Right lobe of liver (tissue), 6 donors: ENCODE results near the gene PAQR4. TPM values are rescaled to one million over a fixed set of nuclear protein-coding genes. Genes with fewer than 3 reads are reported as not detected.

ENCODE experiments used
- ATAC-seq, 4 donors: fragments of 200-7000 bp; cut with Tn5 transposase; one replicate each; pipeline ENCODE4 v1.9.1; 2020; ENCODE audit warnings: mild to moderate bottlenecking in 4 of 4, moderate library complexity in 4 of 4
- DNase-seq, 3 donors: peaks; one replicate each; pipeline ENCODE4 v3.0.0-alpha.2; 2020
- H3K27ac ChIP-seq, 3 donors: fragments of 200-600 bp; one replicate each; pipeline ENCODE4 v1.8.0; 2022
- H3K27me3 ChIP-seq, 2 donors: fragments of 200-600 bp; one replicate each; pipeline ENCODE4 v1.8.0; 2022
- H3K36me3 ChIP-seq, 4 donors: fragments of 200-600 bp; sonication (generic) in 1 of 4; one replicate each; pipeline versions ENCODE4 v1.5.1 to v1.8.0; 2017 to 2022; ENCODE audit warnings: control low read depth in 1 of 4
- H3K4me1 ChIP-seq, 4 donors: fragments of 200-600 bp; sonication (generic) in 1 of 4; one replicate each; pipeline versions ENCODE4 v1.5.1 to v1.8.0; 2017 to 2022; ENCODE audit warnings: control low read depth in 1 of 4
- H3K4me3 ChIP-seq, 3 donors: fragments of 200-600 bp; one replicate each; pipeline ENCODE4 v1.8.0; 2022
- H3K9me3 ChIP-seq, 4 donors: fragments of 200-600 bp; sonication (generic) in 1 of 4; one replicate each; pipeline versions ENCODE4 v1.5.1 to v1.8.0; 2017 to 2022; ENCODE audit warnings: control low read depth in 1 of 4
- CTCF ChIP-seq, 4 donors: fragments of 200-600 bp in 3 of 4; fragments of 450-650 bp in 1 of 4; IDR thresholded peaks; one replicate each; pipeline versions ENCODE4 v1.5.1 to v1.8.0; 2016 to 2022; ENCODE audit warnings: antibody characterized with exemption in 4 of 4, mild to moderate bottlenecking in 2 of 4
- POLR2A ChIP-seq: fragments of 450-650 bp; IDR thresholded peaks from one replicate; pipeline ENCODE4 v1.6.1; 2017; ENCODE audit warnings: antibody characterized with exemption, mild to moderate bottlenecking
- WGBS: methylation state at CpG from one replicate; pipeline ENCODE4 v1.1.6; 2018; ENCODE audit warnings: low coverage, low lambda C conversion rate; ENCODE audit not compliant: insufficient coverage; ENCODE audit errors: missing lambda C conversion rate; 5-methylcytosine and 5-hydroxymethylcytosine counted together
- intact Hi-C, 2 donors: fragments of 100-400 bp; cut with DNase I; formaldehyde crosslinking; loops; one replicate each; pipeline versions ENCODE4 v1.11.2 to v1.14.1; 2022
- total RNA-seq, 6 experiments: library from RNA; depleted of rRNA in 2 of 6; stranded (reverse); fragments of >200 nt in 2 of 6; fragmentation: NEBNext Ultra II Directional in 3 of 6; extraction: Animal tissue kit (Norgen Biotek cat#: 25700) in 3 of 6; gene quantifications; one replicate each; pipeline versions ENCODE4 v1.1.0 to v1.2.4, GENCODE V29; 2016 to 2023
- donor health status: DM: no; HTN: yes; CAD: no.
- donor health status: DM: no; HTN: no; CAD: no.
- donor health status: DM: no; HTN: no; CAD: no.
- donor health status: DM: no; HTN: yes; CAD: no.
- donor health status: DM: no; HTN: yes; CAD: no.

PAQR4 gene
- total RNA-seq, 6 experiments from 2014 or later = 0.93 to 6.1 (median 3.3) TPM

GRCh38 chr16:2988590-2989099 is 19.5 kb downstream of the PAQR4 start:
- H3K4me1 ChIP-seq = peaks cover 0 to 18% (median 3%) of the 10 kb centered on the region in 4 donors
- H3K4me3 ChIP-seq = no peak overlapping the region
- DNase-seq (no peak), ATAC-seq (no peak)
- no peaks in the 10 kb centered on the region for H3K27me3 ChIP-seq
- WGBS = 38% methylated on average over 1 of the region's 8 CpGs
- intact Hi-C loops = no loop called here
- no peak overlapping the region for H3K27ac ChIP-seq
- H3K9me3 ChIP-seq = no peaks in the 10 kb centered on the region
- H3K36me3 ChIP-seq = no peaks in the 10 kb centered on the region
- TF ChIP-seq POLR2A (no peak), CTCF (IDR thresholded peaks at IDR 0.05) (no peak)

GRCh38 chr16:2990891-2991290 is 21.7 kb downstream of the PAQR4 start:
- ATAC-seq = no peak
- WGBS = no CpG with 5 or more reads among the region's 10 CpGs

GRCh38 chr16:2991566-2992261 is 22.6 kb downstream of the PAQR4 start:
- no peak overlapping the region for H3K27ac ChIP-seq
- H3K9me3 ChIP-seq = no peaks in the 10 kb centered on the region
- WGBS = 88% methylated on average over 5 of the region's 12 CpGs
- H3K27me3 ChIP-seq = no peaks in the 10 kb centered on the region
- DNase-seq = no peak
- intact Hi-C loops = no loop called here
- no peaks in the 10 kb centered on the region for H3K4me1 ChIP-seq
- H3K4me3 ChIP-seq = no peak overlapping the region
- ATAC-seq = no peak
- H3K36me3 ChIP-seq = no peaks in the 10 kb centered on the region
- no peak for TF ChIP-seq POLR2A
- TF ChIP-seq CTCF (IDR thresholded peaks at IDR 0.05) = no peak

More at GRCh38 chr16:2990891-2991290, 21.7 kb downstream of the PAQR4 start:
- TF ChIP-seq POLR2A (no peak), CTCF (IDR thresholded peaks at IDR 0.05) (no peak)
- DNase-seq = no peak
- H3K9me3 ChIP-seq = no peaks in the 10 kb centered on the region
- peaks cover 0 to 2% (median under 1%) of the 10 kb centered on the region in 4 donors for H3K4me1 ChIP-seq
- H3K4me3 ChIP-seq = no peak overlapping the region
- intact Hi-C loops = no loop called here
- H3K36me3 ChIP-seq = no peaks in the 10 kb centered on the region
- H3K27ac ChIP-seq = no peak overlapping the region
- no peaks in the 10 kb centered on the region for H3K27me3 ChIP-seq

- H3K27me3 ChIP-seq = no peaks in the 10 kb centered on the region
- intact Hi-C loops = no loop called here
- ATAC-seq (peak in 1 of 4 donors; percentile 22), DNase-seq (no peak)
- H3K9me3 ChIP-seq = no peaks in the 10 kb centered on the region
- no peak overlapping the region for H3K27ac ChIP-seq
- H3K4me1 ChIP-seq = no peaks in the 10 kb centered on the region
- no peak overlapping the region for H3K4me3 ChIP-seq
- 76% methylated on average over 4 of the region's 14 CpGs for WGBS
- TF ChIP-seq CTCF (IDR thresholded peaks at IDR 0.05) = no peak
- TF ChIP-seq POLR2A = no peak
- no peaks in the 10 kb centered on the region for H3K36me3 ChIP-seq
Observed at GRCh38 chr16:2992383-2993081, 23.4 kb downstream of the PAQR4 start.
